GM18907 (cell line): ENCODE data around the gene REEP6.

Experiments
- ATAC-seq: cut with Tn5 transposase; IDR thresholded peaks from one replicate; pipeline ENCODE4 v1.9.1; 2021; ENCODE audit warnings: mild to moderate bottlenecking, moderate library complexity; ENCODE audit not compliant: unreplicated experiment

REEP6 gene

DNA sequence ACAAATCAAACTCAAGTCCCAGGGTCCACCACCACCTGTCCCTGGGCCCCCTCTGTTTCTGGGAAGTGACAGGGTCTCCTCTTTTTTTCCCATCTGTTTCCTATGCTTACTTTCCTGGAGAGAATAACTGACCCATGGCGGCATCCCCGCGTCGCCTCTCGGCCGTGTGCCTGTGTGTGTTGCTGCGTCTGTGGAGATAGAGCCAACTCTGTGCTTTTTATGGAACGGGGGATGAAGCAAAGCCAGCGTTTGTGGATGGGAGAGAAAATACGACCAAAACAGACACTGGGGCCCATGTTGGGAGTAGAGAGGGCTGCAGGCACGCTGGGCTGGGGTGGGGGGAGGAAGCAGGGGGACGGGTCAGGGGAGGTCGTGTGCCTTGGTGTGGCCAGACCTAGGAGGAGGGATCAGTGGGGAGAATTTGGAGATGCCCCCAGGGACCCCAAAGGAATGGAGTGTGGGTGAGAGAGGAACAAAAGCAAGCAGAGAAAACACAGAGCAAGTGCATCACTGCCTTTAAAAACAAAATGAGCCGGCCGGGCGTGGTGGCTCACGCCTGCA, 49.5 kb downstream of the REEP6 start:
- no peak for ATAC-seq
